ENCODE results near the gene NPAS3. TPM values are rescaled to one million over a fixed set of nuclear protein-coding genes. Genes with fewer than 3 reads are reported as not detected.

NPAS3 gene
- total and polyA plus RNA-seq, 2 of the 8 experiments (the other 6 are each of a cell fraction or from before 2014, with no cell fraction given), result 0.11 to 0.60 TPM

DNA sequence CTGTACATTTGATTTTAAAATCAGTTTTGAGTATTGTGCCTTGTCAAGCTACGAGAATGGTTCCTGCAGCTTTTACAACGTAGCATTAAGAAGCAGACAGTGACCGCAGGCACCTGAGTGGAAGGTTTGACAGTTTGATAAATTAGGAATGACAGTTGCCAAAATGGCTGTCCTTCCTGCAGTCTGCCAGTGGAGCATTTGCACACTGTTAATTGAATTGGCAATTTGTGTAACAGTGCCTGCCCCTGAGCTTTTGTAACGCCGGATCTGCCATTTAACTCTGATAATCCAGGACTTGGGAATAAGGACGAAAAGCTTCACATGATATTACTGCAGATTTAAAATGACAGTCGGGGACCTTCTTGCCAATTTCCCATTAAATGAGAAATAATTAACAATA, 385.3 kb downstream of the NPAS3 start (continued):
- no peak for TF ChIP-seq SIN3A (conservative IDR thresholded peaks at IDR 0.05 in 1 of 2, IDR thresholded peaks at IDR 0.05 in 1 of 2; ENCODE audit: low read depth in 1 of 2, low read length in 2 of 2)
- no peak for TF ChIP-seq POLR2A (IDR thresholded peaks at IDR 0.05; ENCODE audit: control extremely low read depth in 1 of 2, low read depth in 2 of 2, low read length in 2 of 2)

Measured in H1 (cell line).